Measurements from ENCODE around the gene MRM1.
"Not testable (repeated sequence)": the region's sequence is repeated elsewhere in the genome, so short reads cannot be mapped to it uniquely, and the experiment has no call there.

The MRM1 gene

GRCh38 chr17:36600936-36601302 is 464 bp upstream of the MRM1 start:
- no peak for DNase-seq (ENCODE audit: low read depth)

DNA sequence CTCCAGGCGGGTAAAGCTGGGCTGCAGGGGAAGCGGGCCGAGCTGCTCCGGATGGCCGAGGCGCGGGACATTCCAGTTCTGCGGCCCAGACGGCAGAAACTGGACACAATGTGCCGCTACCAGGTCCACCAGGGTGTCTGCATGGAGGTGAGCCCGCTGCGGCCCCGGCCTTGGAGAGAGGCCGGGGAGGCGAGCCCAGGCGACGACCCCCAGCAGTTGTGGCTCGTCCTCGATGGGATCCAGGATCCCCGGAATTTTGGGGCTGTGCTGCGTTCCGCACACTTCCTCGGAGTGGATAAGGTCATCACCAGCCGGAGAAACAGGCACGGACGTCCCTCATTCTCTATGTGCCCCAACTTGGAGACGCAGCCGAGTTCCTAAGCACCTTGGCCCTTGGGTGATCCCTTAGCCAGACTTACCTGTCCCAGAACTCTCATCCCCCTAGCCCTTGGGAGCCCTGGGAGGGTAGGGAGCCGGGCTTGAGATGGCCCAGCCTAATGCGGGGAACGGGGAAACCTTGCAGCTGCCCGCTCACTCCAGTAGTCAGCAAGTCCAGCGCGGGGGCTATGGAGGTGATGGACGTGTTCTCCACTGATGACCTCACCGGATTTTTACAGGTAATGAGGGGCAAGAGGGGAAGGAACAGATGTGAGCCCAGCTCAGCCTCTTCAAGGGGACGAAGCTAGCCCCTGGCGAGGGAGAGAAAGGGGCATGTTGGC is 806 bp downstream of the MRM1 start:
- DNase-seq (ENCODE audit: low read depth), result no peak

DNA sequence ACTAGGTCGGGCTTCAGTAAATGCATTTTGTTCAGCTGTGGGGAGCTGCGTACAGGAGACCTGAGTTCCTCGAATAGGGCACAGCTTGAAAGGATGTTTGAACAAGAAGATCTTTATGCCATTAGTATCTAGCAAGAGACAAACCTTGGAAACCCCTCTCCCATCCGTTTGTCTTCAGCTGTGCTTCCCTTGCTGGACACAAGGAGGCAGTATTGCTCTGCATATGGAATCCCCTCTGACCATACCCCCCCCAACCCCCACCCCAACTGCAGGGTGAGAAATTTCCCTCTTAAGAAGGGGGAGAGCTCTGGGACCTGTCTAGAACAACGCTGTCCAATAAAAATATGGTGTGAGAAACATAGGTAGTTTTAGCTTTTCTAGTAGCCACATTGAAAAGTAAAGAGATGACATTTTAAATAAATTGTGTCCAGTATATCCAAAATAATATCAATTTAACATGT is 1.6 kb downstream of the MRM1 start:
- DNase-seq (ENCODE audit: low read depth), result peak; percentile 61

DNA sequence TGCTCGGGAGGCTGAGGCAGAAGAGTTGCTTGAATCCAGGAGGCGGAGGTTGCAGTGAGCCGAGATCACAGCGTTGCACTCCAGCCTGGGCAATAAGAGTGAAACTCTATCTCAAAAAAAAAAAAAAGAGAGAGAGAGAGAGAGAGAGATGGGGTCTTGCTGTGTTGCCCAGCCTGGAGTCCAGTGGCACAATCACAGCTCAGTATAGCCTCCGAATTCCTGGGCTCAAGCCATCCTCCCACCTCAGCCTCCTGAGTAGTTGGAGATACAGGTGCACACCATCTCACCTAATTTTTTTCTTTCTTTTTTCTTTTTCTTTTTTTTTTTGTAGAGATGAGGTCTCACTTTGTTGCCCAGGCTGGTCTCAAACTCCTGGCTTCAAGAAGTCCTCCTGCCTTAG is 3.6 kb downstream of the MRM1 start:
- not testable (repeated sequence) for DNase-seq (ENCODE audit: low read depth)

GRCh38 chr17:36608280-36608679 is 6.9 kb downstream of the MRM1 start:
- DNase-seq (ENCODE audit: low read depth), result no peak

DNA sequence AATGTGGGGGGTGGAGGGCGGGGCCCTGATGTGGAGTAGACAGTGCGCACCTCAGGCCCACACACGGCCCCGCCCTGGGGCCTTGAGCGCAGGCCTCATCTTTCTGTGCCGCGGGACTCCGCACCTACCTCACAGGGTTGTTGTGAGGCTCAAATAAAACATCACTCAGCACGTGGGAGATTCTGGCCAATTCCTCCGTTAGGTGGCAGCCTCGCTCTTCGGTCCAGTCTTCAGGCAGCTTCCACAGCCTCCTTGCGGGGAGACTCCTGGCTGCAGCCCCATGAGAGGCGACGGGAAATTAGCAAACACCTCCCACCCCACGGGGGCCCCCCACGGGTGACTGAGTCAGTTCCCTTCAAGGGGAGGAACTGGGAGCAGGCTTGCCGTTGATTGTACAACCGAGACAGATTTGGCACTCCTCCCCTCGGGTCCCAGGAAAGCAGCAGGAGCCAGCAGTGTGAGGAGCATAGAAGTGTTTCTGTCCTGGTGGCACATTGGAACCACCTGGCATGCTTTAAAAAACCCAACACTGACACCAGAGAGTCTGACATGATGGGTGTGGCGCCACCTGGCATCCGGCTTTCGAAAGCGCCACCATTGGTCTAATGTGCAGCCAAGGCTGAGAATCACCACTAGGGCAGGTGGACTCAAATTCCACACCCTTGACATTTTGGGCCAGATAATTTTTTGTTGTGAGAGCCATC is 7.6 kb downstream of the MRM1 start:
- DNase-seq (ENCODE audit: low read depth), result peak; percentile 52

DNA sequence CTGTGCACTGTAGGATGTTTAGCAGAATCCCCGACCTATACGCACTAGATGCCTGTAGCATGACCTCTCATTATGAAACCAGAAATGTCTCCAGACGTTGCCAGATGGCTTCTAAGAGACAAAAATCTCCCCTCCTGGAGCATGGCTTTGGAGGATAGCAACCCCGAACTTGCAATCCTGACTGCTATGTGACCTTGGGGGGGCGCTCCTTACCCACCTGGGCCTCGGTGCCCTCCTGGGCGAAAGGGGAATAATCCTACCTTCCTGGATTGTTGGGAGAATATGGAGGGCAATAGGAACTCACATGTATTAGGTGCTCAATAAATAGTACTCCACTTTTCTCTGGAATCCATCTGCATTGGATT is 8.1 kb downstream of the MRM1 start:
- no peak for DNase-seq (ENCODE audit: low read depth)

- no peak for DNase-seq (ENCODE audit: low read depth)
These were observed 9.1 kb downstream of the MRM1 start for GRCh38 chr17:36610474-36610873.

- peak; percentile 66 for DNase-seq (ENCODE audit: low read depth)
These were observed 10.1 kb downstream of the MRM1 start for GRCh38 chr17:36611345-36612072.

DNA sequence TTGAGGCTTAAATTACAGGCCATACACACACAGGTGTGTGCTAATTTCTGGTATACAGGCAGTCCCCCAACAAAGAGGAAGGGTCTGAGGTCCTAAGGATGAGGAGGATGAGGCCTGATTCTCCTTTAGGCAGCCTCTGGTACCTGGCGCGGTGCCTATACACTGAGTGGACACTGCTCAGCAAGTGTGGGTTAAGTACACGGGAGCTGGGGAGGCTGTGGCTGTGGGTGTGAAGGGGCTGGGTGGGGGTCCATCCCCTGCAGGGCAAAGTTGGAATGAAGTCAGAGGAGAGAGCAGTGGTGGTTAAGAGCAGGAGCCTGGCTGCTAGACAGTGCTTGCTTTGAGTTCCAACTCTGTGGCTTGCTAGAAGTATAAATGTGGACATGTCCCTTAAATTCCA is 10.9 kb downstream of the MRM1 start:
- no peak for DNase-seq (ENCODE audit: low read depth)

GRCh38 chr17:36613155-36613554 is 11.8 kb downstream of the MRM1 start:
- no peak for DNase-seq (ENCODE audit: low read depth)

DNA sequence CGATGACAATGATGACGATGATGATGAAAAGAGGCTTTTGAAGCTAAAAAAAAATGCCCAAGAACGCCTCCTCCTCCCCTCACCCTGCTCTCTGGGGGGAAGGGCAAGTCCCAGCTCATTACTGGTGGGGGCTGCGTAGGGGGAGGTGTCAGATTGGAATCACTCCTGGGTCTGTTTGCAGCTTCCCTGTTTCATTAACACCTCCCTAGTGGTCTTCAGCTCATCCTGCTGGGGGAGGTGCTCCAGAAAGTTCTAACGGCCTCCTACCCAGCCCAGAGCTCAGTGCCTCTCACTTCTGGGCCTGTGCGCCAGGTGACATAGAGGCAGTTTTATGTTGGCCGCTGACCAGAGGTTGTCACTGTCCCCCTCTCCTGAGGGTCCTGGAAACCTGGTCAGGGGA is 12.7 kb downstream of the MRM1 start:
- no peak for DNase-seq (ENCODE audit: low read depth)

DNA sequence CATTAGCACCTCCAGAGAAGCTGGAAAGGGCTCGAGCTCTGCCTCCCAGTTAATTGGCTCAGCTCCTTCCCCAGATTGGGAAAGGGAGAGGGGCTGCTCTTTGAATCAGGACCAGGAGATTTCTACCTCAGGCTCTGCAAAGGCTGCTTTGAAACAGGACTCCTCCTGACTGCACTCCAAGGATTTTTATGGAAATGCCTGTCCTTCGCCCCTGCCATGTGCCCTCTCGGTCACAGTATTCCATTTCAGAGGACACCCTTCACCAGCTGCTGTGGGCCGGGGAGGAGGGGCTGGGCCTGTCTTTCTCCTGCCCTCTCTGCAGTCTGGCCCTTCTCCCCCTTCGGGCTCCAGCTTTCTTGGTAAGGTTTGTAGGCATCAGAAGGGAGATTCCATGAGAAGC is 13.6 kb downstream of the MRM1 start:
- DNase-seq (ENCODE audit: low read depth), result no peak

DNA sequence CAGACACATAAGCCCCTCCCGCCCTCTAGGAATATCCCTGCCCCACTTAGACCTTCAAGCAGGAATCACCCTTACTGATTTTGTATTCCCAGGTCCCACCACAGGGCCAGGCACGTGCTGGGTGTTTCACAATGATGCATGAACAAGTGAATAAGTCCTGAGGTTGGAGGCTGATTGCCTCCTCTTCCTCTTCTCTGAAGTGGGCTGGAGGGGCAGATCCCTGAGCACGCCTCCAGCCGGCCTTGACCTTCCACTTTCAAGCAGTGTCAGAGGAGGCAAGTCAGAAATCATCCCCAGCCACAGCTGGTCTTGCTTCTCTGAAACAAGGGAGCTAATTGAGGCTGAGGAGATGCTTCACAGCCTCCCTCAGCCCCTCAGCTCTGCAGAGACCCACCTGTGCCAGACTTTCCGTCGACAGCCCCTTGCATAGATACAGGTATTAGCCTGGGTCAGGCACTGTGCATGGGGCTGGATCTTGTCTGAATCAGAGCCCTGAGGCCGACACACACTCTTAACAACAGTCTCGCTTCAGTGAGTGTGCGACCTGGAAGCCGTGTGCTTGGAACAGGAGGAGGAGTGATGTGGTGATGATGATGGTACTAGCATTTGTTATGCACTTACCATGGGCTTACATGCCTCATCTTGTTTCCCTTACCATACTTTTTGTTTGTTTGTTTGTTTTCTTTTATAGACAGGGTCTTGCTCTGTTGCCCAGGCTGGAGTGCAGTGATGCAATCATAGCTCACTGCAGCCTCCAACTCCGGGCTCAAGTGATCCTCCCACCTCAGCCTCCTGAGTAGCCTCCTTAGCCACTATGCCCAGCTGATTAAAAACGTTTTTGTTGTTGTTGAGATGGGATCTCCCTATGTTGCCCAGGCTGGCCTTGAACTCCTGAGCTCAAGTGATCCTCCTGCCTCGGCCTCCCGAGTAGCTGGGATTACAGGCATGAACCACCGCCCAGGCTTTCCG is 15.0 kb downstream of the MRM1 start:
- no peak for DNase-seq (ENCODE audit: low read depth)

DNA sequence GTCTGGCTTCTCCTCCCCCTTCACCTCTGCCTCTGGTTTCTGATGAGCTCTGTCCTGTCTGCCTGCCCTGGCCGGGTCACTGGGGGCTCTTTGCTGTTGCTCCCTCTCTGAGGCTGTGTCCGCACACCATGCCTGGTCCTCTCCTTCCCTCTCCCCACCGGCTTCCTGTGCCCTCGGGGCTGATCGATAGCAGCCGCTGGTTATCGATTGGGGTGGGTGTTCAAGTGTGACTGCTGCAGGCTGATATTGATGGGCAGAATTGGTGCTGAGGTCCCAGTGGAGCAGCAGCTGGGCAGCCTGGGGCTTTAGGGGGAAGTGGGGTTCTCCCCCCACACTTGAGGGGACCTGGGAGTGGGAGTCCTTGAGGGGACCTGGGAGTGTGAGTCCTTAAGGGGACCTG is 16.4 kb downstream of the MRM1 start:
- no peak for DNase-seq (ENCODE audit: low read depth)

DNA sequence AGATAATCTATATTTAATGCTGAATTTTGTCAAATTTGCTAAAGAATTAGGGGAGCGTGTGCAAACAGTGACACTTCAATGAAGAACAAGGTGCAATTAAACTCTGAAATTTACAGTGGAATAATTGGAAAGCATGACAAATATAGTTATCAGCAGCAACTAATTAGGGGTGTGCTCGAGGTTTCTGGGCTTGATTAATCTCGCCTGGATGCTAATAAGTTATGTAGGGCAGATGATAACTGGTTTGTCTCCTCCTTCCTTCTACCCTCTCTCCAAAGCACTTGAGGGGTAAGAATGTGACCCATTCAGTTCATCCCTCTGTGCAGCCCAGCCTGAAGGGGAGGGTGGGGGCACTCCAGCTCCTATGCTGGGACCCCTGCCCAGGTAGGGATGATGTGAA is 21.9 kb downstream of the MRM1 start:
- DNase-seq (ENCODE audit: low read depth), result no peak

- DNase-seq (ENCODE audit: low read depth), result no peak
These were observed 23.8 kb downstream of the MRM1 start for GRCh38 chr17:36625188-36625587.

- no peak for DNase-seq (ENCODE audit: low read depth)
These were observed 25.7 kb downstream of the MRM1 start for GRCh38 chr17:36627101-36627500.

- no peak for DNase-seq (ENCODE audit: low read depth)
These were observed 27.2 kb downstream of the MRM1 start for GRCh38 chr17:36628576-36628975.

DNA sequence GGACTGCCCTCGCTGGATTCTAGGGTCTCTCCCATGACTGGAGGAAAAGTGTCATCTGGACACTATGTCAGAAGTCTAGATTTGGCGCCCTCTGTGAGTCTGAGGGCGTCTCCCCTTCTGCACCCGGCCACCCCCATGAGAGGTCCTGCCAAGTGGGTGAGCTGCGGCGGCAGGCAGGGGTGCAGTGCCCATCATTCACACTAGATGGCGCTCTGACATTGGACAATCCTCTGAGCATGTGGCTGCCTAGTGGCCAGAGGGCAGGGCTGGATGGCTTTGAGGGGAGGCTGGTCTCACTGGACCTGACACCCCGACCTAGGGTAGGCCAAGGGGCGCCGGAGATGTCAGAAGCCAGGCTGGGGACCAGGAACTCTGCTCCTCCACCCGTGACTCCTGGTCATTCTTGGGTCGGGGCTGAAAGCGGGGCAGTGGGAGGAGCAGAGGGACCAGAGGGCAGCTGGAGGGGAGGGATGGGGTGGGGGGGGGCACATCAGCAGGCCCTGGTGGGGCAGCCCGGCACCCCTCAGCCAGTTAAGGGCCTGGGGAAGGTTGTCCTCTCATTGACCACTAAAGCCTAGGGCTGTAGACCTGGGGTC is 28.0 kb downstream of the MRM1 start:
- peak; percentile 50 for DNase-seq (ENCODE audit: low read depth)

DNA sequence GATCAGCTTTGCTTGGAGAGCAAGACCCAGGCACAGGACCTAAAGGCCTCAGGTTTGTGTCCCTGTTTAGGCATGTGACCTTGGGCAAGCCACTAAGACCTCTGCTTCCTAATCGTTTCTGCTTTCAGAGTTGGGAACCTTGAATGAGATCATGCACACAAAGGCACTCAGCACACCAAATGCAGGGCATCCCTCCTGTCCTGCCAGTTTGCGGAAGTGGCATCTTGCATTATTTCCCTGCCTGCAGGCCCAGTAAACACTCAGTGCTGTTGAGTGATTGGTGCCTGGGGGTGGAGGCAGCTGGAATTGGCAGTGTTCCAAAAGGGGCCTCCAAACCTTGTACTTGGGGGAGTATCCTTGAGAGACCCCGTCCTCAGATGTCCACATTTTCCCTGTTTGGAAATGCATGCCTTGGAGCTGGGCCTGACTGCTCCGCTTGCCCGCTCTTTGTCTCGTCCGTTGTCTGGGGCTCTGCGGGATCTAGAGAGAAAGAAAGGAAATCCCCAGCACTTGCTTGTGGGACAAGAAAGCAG is 28.7 kb downstream of the MRM1 start:
- no peak for DNase-seq (ENCODE audit: low read depth)
